Activated T-cell treated with anti-CD3 and anti-CD28 coated beads, Interleukin-2, amount 50 U/mL, for 24 hours (primary cell): ENCODE results near the gene GGCX.

Experiments
- DNase-seq: peaks from one replicate; pipeline ENCODE4 v3.0.0-alpha.2; 2020
- H3K27ac Mint-ChIP-seq: 2 replicates; pipeline ENCODE4 v1.8.0; 2020; ENCODE audit warnings: mild to moderate bottlenecking, mixed read lengths
- H3K27me3 Mint-ChIP-seq: 2 replicates; pipeline ENCODE4 v1.8.0; 2020; ENCODE audit warnings: mixed read lengths
- H3K36me3 Mint-ChIP-seq: 2 replicates; pipeline ENCODE4 v1.8.0; 2020; ENCODE audit warnings: low read depth, mixed read lengths
- H3K4me1 Mint-ChIP-seq: 2 replicates; pipeline ENCODE4 v1.8.0; 2020; ENCODE audit warnings: low read depth, mixed read lengths
- H3K4me3 Mint-ChIP-seq: 2 replicates; pipeline ENCODE4 v1.8.0; 2020; ENCODE audit warnings: mild to moderate bottlenecking, moderate library complexity, mixed read lengths
- H3K9me3 Mint-ChIP-seq: 2 replicates; pipeline ENCODE4 v1.8.0; 2020; ENCODE audit warnings: mixed read lengths

GGCX gene

DNA sequence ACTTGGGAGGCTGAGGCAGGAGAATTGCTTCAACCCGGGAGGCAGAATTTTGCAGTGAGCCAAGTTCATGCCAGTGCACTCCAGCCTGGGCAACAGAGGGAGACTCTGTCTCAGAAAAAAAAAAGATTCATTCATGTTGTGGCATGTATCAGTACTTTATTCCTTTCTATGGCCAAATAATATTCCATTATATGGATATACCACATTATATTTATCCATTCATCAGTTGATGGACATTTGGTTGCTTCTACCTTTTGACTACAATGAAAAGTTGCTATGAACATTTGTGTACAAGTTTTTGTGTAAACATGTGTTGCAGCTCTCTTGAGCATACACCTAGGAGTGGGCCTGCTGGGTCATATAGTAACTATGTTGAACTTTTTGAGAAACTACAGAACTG, 31.5 kb downstream of the GGCX start:
- Mint-ChIP-seq H3K27me3 (peaks cover 14% of the 10 kb centered on the region), H3K9me3 (no peaks in the 10 kb centered on the region), H3K4me3 (no peak overlapping the region), H3K27ac (no peak overlapping the region), H3K36me3 (no peaks in the 10 kb centered on the region), H3K4me1 (no peaks in the 10 kb centered on the region)
- no peak for DNase-seq

GRCh38 chr2:85528355-85528754, 32.9 kb downstream of the GGCX start:
- Mint-ChIP-seq H3K9me3 (no peaks in the 10 kb centered on the region), H3K4me3 (no peak overlapping the region), H3K36me3 (no peaks in the 10 kb centered on the region)

GRCh38 chr2:85527787-85528186, 33.5 kb downstream of the GGCX start:
- DNase-seq: no peak
- H3K4me1 Mint-ChIP-seq: no peaks in the 10 kb centered on the region
- no peaks in the 10 kb centered on the region for H3K36me3 Mint-ChIP-seq
- no peaks in the 10 kb centered on the region for H3K9me3 Mint-ChIP-seq
- H3K27ac Mint-ChIP-seq: no peak overlapping the region
- H3K4me3 Mint-ChIP-seq: no peak overlapping the region
- H3K27me3 Mint-ChIP-seq: peaks cover 14% of the 10 kb centered on the region

More at GRCh38 chr2:85528355-85528754, 32.9 kb downstream of the GGCX start:
- Mint-ChIP-seq H3K4me1 (no peaks in the 10 kb centered on the region), H3K27me3 (peaks cover 14% of the 10 kb centered on the region), H3K27ac (no peak overlapping the region)
- DNase-seq: no peak

- DNase-seq: no peak
- no peak overlapping the region for H3K27ac Mint-ChIP-seq
- no peaks in the 10 kb centered on the region for H3K9me3 Mint-ChIP-seq
- H3K27me3 Mint-ChIP-seq: peaks cover 14% of the 10 kb centered on the region
- H3K36me3 Mint-ChIP-seq: no peaks in the 10 kb centered on the region
- no peaks in the 10 kb centered on the region for H3K4me1 Mint-ChIP-seq
- no peak overlapping the region for H3K4me3 Mint-ChIP-seq
These were observed 35.7 kb downstream of the GGCX start for GRCh38 chr2:85525567-85525966.

DNA sequence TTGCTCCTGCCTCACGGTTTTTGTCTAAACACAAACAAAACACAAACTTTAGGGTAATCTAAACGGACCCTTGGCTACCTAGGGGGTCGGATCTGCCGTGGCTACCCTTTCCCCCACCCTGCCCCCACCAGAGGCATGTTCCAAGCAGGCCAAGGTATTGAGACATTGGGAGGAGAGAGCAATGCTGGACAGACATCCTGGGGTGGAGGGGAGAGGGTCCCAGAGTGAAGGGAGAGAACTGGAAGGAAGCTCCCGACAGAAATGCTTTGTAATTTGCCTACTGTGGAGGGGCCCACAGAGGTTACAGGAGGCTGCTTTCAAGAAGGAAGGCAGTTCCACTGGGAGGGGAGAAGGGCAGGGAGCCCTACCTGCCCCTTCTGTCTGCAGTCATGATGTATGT, 36.3 kb downstream of the GGCX start:
- DNase-seq: no peak
- no peaks in the 10 kb centered on the region for H3K36me3 Mint-ChIP-seq
- H3K4me1 Mint-ChIP-seq: no peaks in the 10 kb centered on the region
- peaks cover 12% of the 10 kb centered on the region for H3K27me3 Mint-ChIP-seq
- H3K27ac Mint-ChIP-seq: no peak overlapping the region
- no peak overlapping the region for H3K4me3 Mint-ChIP-seq
- H3K9me3 Mint-ChIP-seq: no peaks in the 10 kb centered on the region

DNA sequence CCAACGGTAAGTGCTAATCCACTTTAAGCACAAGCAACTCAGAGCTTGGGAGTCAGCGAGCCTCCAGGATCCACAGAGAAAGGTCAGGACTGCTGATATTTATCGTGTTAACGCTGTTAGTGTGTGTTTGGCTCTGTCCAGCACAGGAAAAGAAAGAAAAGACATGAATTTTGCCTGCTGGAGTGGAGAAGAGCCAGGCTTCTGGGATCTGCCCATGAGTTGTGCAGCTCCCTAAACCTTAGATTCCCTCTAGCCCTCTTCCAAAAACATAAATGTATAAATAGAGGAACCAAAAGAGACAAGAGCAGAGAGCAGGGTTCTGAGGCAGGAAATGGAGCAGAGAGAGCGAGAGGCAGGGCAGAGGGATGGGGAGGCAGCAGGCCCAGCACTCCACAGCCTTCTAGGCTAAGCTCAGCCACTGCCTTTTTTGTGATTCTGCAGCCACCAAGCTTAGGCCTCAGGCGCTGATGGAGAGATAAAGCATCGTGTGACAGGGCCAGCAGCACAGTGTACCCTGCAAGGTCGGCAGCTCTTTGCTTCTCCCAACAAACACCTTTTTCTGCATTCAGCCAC, 36.9 kb downstream of the GGCX start:
- H3K36me3 Mint-ChIP-seq: no peaks in the 10 kb centered on the region
- no peaks in the 10 kb centered on the region for H3K4me1 Mint-ChIP-seq
- no peak for DNase-seq
- no peak overlapping the region for H3K27ac Mint-ChIP-seq
- no peak overlapping the region for H3K4me3 Mint-ChIP-seq
- H3K9me3 Mint-ChIP-seq: no peaks in the 10 kb centered on the region
- peaks cover 10% of the 10 kb centered on the region for H3K27me3 Mint-ChIP-seq

- Mint-ChIP-seq H3K27ac (no peak overlapping the region), H3K4me1 (no peaks in the 10 kb centered on the region), H3K36me3 (no peaks in the 10 kb centered on the region), H3K9me3 (no peaks in the 10 kb centered on the region), H3K27me3 (peaks cover 10% of the 10 kb centered on the region), H3K4me3 (no peak overlapping the region)
- no peak for DNase-seq
These were observed 37.4 kb downstream of the GGCX start for GRCh38 chr2:85523903-85524335.

- DNase-seq: no peak
- H3K4me1 Mint-ChIP-seq: no peaks in the 10 kb centered on the region
- no peak overlapping the region for H3K27ac Mint-ChIP-seq
These were observed 38.0 kb downstream of the GGCX start for GRCh38 chr2:85523062-85523902.

DNA sequence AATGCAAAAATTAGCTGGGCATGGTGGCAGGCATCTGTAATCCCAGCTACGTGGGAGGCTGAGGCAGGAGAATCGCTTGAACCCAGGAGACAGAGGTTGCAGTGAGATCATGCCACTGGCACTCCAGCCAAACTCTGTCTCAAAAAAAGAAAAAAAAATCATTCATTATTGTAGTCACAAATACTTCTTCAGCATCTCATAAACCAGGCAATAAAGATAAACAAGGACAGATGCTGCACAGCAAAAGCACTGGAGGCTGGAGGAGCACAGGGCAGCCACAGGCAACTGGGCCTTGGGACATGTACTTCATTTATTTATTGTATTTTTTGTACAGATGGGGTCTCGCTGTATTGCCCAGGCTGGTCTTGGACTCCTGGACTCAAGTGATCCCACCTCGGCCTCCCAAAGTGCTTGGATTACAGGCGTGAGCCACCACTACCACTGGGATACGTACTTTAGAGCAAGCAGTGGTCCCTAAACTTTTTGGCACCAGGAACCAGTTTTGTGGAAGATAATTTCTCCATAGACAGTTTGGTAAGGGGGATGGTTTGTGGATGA, 39.1 kb downstream of the GGCX start:
- Mint-ChIP-seq H3K9me3 (no peaks in the 10 kb centered on the region), H3K4me3 (no peak overlapping the region), H3K27ac (no peak overlapping the region), H3K36me3 (no peaks in the 10 kb centered on the region), H3K27me3 (peaks cover 5% of the 10 kb centered on the region), H3K4me1 (no peaks in the 10 kb centered on the region)
- no peak for DNase-seq

More at GRCh38 chr2:85523062-85523902, 38.0 kb downstream of the GGCX start:
- Mint-ChIP-seq H3K4me3 (no peak overlapping the region), H3K27me3 (peaks cover 10% of the 10 kb centered on the region), H3K9me3 (no peaks in the 10 kb centered on the region), H3K36me3 (no peaks in the 10 kb centered on the region)

GRCh38 chr2:85516653-85517389, 44.5 kb downstream of the GGCX start:
- no peaks in the 10 kb centered on the region for H3K4me1 Mint-ChIP-seq
- no peak overlapping the region for H3K27ac Mint-ChIP-seq
- no peaks in the 10 kb centered on the region for H3K9me3 Mint-ChIP-seq
- DNase-seq: no peak
- no peaks in the 10 kb centered on the region for H3K36me3 Mint-ChIP-seq
- no peak overlapping the region for H3K4me3 Mint-ChIP-seq
- H3K27me3 Mint-ChIP-seq: no peaks in the 10 kb centered on the region

DNA sequence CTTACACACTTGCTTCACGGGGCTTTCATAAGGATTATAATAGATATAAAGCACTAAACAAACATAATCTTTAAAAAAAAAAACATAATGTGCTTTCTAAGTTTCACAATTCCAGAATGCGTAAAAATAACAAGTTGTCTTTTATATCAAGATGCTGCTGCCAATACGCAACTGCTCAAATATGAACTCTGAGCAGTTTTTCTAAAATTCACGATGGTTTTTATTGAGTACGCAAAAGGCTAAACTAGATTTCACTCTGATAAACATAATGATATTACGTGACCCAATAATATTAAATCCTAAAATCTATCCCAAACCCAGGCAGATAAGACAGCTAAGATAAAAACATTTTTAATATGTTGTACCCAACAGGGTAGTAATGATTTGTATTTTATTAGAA, 47.0 kb downstream of the GGCX start:
- DNase-seq: no peak
- H3K36me3 Mint-ChIP-seq: no peaks in the 10 kb centered on the region
- no peaks in the 10 kb centered on the region for H3K27me3 Mint-ChIP-seq
- H3K4me1 Mint-ChIP-seq: no peaks in the 10 kb centered on the region
- H3K4me3 Mint-ChIP-seq: no peak overlapping the region
- H3K9me3 Mint-ChIP-seq: no peaks in the 10 kb centered on the region
- no peak overlapping the region for H3K27ac Mint-ChIP-seq

GRCh38 chr2:85511008-85511811, 50.1 kb downstream of the GGCX start:
- Mint-ChIP-seq H3K27me3 (no peaks in the 10 kb centered on the region), H3K4me1 (no peaks in the 10 kb centered on the region), H3K36me3 (no peaks in the 10 kb centered on the region), H3K27ac (no peak overlapping the region), H3K4me3 (no peak overlapping the region), H3K9me3 (no peaks in the 10 kb centered on the region)
- no peak for DNase-seq

DNA sequence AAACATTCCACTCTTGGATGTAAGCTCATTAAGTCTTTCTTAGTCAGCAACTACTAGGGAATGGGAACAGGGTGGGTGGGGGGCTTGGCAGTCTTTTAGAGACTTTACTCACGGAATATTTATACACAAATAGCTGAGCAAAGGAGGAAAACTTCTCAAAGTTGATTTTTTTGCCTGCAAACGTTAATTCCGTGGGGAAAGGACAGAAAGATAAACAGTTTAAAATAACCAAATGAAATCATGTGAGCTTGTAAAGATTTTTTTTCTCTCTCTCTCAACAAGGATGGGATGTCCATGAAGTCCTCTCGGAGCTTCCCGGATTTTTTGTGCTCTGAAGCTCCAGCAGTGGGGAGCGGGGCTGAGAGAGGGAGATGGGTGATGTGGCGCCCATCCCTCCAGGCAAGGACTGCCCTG, 54.5 kb downstream of the GGCX start:
- H3K27ac Mint-ChIP-seq: no peak overlapping the region
- DNase-seq: no peak
- H3K27me3 Mint-ChIP-seq: no peaks in the 10 kb centered on the region
- H3K4me1 Mint-ChIP-seq: no peaks in the 10 kb centered on the region
- no peak overlapping the region for H3K4me3 Mint-ChIP-seq
- H3K36me3 Mint-ChIP-seq: no peaks in the 10 kb centered on the region
- H3K9me3 Mint-ChIP-seq: no peaks in the 10 kb centered on the region
